HEK293 (cell line): ENCODE data around the gene DVL3.

ENCODE experiments used
- CTCF ChIA-PET: fragments of 350-600 bp; formaldehyde crosslinking; extraction: SDS; loops from one replicate; lab custom pipeline; 2021; ENCODE audit warnings: antibody characterized with exemption; lab: Yijun Ruan, JAX
- POLR2A ChIA-PET: fragments of 300-600 bp; formaldehyde crosslinking; extraction: SDS; loops from one replicate; lab custom pipeline; 2020; ENCODE audit warnings: antibody characterized with exemption, inconsistent platforms; lab: Yijun Ruan, JAX
- H3K27ac ChIP-seq: fragments of 200-500 bp; sonication (Bioruptor generic); 2 replicates; pipeline ENCODE4 v1.5.1; 2014; ENCODE audit warnings: low read depth, low read length, control low read depth, inconsistent platforms; ENCODE audit errors: extremely low read depth
- H3K36me3 ChIP-seq, 2 experiments: fragments of 200-500 bp in 1 of 2; sonication (Bioruptor generic) in 1 of 2; 1 replicate in 1 of 2; 2 replicates in 1 of 2; pipeline ENCODE4 v1.5.1; 2014 to 2017; ENCODE audit warnings: inconsistent platforms in 2 of 2, low read length in 2 of 2; ENCODE audit not compliant: control insufficient read depth in 2 of 2, insufficient read depth in 1 of 2
- H3K4me1 ChIP-seq: fragments of 200-500 bp; sonication (Bioruptor generic); 2 replicates; pipeline ENCODE4 v1.5.1; 2014; ENCODE audit warnings: mild to moderate bottlenecking, low read length, inconsistent platforms; ENCODE audit not compliant: control insufficient read depth, insufficient read depth
- H3K4me3 ChIP-seq: 2 replicates; pipeline ENCODE4 v1.5.1; 2011; ENCODE audit warnings: low read depth, mild to moderate bottlenecking, control low read depth, low read length, moderate library complexity
- H3K9me3 ChIP-seq: fragments of 200-500 bp; sonication (Bioruptor generic); 2 replicates; pipeline ENCODE4 v1.5.1; 2014; ENCODE audit warnings: low read depth, low read length, inconsistent platforms; ENCODE audit not compliant: control insufficient read depth, insufficient read depth
- FEZF1 ChIP-seq: fragments of 450-650 bp; formaldehyde crosslinking; IDR thresholded peaks from 2 replicates; pipeline ENCODE4 v1.5.1; 2016; ENCODE audit warnings: missing biosample characterization, missing genetic modification characterization
- HOXA7 ChIP-seq: sonication (generic); formaldehyde crosslinking; IDR thresholded peaks from 2 replicates; pipeline ENCODE4 v1.8.1; 2022; ENCODE audit warnings: missing genetic modification reagents, borderline replicate concordance
- MEIS1 ChIP-seq: sonication (generic); formaldehyde crosslinking; IDR thresholded peaks from 2 replicates; pipeline ENCODE4 v1.8.1; 2022; ENCODE audit warnings: missing genetic modification reagents, mild to moderate bottlenecking, borderline replicate concordance
- PRDM4 ChIP-seq: fragments of 450-650 bp; formaldehyde crosslinking; IDR thresholded peaks from 2 replicates; pipeline ENCODE4 v1.5.1; 2017; ENCODE audit warnings: missing biosample characterization, missing genetic modification characterization
- SCRT2 ChIP-seq: fragments of 450-650 bp; formaldehyde crosslinking; IDR thresholded peaks from 2 replicates; pipeline ENCODE4 v1.5.1; 2016; ENCODE audit warnings: missing biosample characterization, missing genetic modification characterization
- SP7 ChIP-seq: fragments of 450-650 bp; formaldehyde crosslinking; IDR thresholded peaks from 2 replicates; pipeline ENCODE4 v1.5.1; 2016; ENCODE audit warnings: missing biosample characterization, missing genetic modification characterization
- ZBTB1 ChIP-seq: fragments of 450-650 bp; formaldehyde crosslinking; IDR thresholded peaks from 2 replicates; pipeline ENCODE4 v1.5.1; 2016; ENCODE audit warnings: missing biosample characterization, missing genetic modification characterization
- ZBTB10 ChIP-seq: fragments of 450-650 bp; formaldehyde crosslinking; IDR thresholded peaks from 2 replicates; pipeline ENCODE4 v1.5.1; 2016; ENCODE audit warnings: missing biosample characterization, missing genetic modification characterization
- ZBTB7A ChIP-seq: fragments of 450-650 bp; formaldehyde crosslinking; IDR thresholded peaks from 2 replicates; pipeline ENCODE4 v1.5.1; 2016; ENCODE audit warnings: low read depth, missing biosample characterization, missing genetic modification characterization
- ZFHX2 ChIP-seq: fragments of 450-650 bp; formaldehyde crosslinking; conservative IDR thresholded peaks from 2 replicates; pipeline ENCODE4 v1.5.1; 2016; ENCODE audit warnings: missing biosample characterization, missing genetic modification characterization
- ZNF335 ChIP-seq: fragments of 450-650 bp; formaldehyde crosslinking; conservative IDR thresholded peaks from 2 replicates; pipeline ENCODE4 v1.5.1; 2016; ENCODE audit warnings: missing biosample characterization, missing genetic modification characterization
- ZNF423 ChIP-seq: fragments of 450-650 bp; formaldehyde crosslinking; IDR thresholded peaks from 2 replicates; pipeline ENCODE4 v1.5.1; 2016; ENCODE audit warnings: missing biosample characterization, missing genetic modification characterization
- ZNF48 ChIP-seq: fragments of 450-650 bp; formaldehyde crosslinking; IDR thresholded peaks from 2 replicates; pipeline ENCODE4 v1.5.1; 2016; ENCODE audit warnings: missing biosample characterization, missing genetic modification characterization
- ZNF544 ChIP-seq: fragments of 450-650 bp; formaldehyde crosslinking; IDR thresholded peaks from 2 replicates; pipeline ENCODE4 v1.5.0; 2017; ENCODE audit warnings: missing biosample characterization, missing genetic modification characterization
- ZNF555 ChIP-seq: fragments of 450-650 bp; formaldehyde crosslinking; conservative IDR thresholded peaks from 2 replicates; pipeline ENCODE4 v1.5.1; 2017; ENCODE audit warnings: missing biosample characterization, mild to moderate bottlenecking, missing genetic modification characterization, inconsistent platforms
- ZNF560 ChIP-seq: fragments of 450-650 bp; formaldehyde crosslinking; IDR thresholded peaks from 2 replicates; pipeline ENCODE4 v1.5.1; 2017; ENCODE audit warnings: missing biosample characterization, missing genetic modification characterization, borderline replicate concordance
- ZNF623 ChIP-seq: fragments of 450-650 bp; formaldehyde crosslinking; IDR thresholded peaks from 2 replicates; pipeline ENCODE4 v1.5.1; 2016; ENCODE audit warnings: missing biosample characterization, missing genetic modification characterization
- ZNF654 ChIP-seq: fragments of 450-650 bp; formaldehyde crosslinking; IDR thresholded peaks from 2 replicates; pipeline ENCODE4 v1.5.1; 2016; ENCODE audit warnings: low read depth, missing biosample characterization, missing genetic modification characterization
- ZNF768 ChIP-seq: fragments of 450-650 bp; formaldehyde crosslinking; IDR thresholded peaks from 2 replicates; pipeline ENCODE4 v1.5.1; 2018; ENCODE audit warnings: missing biosample characterization, mild to moderate bottlenecking, missing genetic modification characterization
- ZNF776 ChIP-seq: fragments of 450-650 bp; formaldehyde crosslinking; IDR thresholded peaks from 2 replicates; pipeline ENCODE4 v1.5.0; 2017; ENCODE audit warnings: missing biosample characterization, missing genetic modification characterization, borderline replicate concordance
- ZNF792 ChIP-seq: fragments of 450-650 bp; formaldehyde crosslinking; IDR thresholded peaks from 2 replicates; pipeline ENCODE4 v1.5.1; 2016; ENCODE audit warnings: missing biosample characterization, missing genetic modification characterization
- ZSCAN4 ChIP-seq: fragments of 450-650 bp; formaldehyde crosslinking; IDR thresholded peaks from 2 replicates; pipeline ENCODE4 v1.5.1; 2017; ENCODE audit warnings: missing biosample characterization, missing genetic modification characterization

DVL3 gene

DNA sequence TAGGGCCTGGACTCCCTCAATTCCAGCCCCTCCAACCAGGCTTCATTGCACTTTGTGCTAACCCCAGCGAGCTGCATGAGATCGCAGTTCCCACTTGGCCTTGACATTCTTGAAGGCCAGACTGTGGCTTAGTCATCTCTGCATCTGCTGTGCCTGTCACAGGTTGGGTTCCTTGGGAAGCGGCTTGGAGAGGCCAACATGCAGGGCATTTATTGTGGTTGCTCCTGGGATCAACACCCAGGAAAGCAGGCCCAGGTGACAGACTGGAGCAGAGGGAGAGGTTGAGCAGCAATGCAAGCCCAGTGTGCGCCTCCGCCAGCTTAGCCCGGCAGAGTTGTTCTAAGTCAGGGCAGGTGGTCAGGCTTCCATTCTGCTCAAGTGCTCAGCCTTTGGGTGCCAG, 41.4 kb downstream of the DVL3 start:
- peaks cover 0 to 51% of the 10 kb centered on the region in 2 experiments; a peak in 2 of 3 replicates for H3K36me3 ChIP-seq
- CTCF ChIA-PET, result interaction anchor here (0.9 kb wide), 1 partner anchor 29 kb away, joined by 3 read pairs; no protein-coding TSS in a partner anchor
- H3K4me1 ChIP-seq, result no peaks in the 10 kb centered on the region
- no peak overlapping the region for H3K4me3 ChIP-seq
- no peak overlapping the region for H3K27ac ChIP-seq
- no peak for TF ChIP-seq ZNF768 (tag by site-specific recombination)
- no peak for TF ChIP-seq ZNF544 (tag by site-specific recombination)
- TF ChIP-seq ZNF560 (tag by site-specific recombination), result no peak
- TF ChIP-seq ZFHX2 (tag by site-specific recombination), result no peak
- TF ChIP-seq FEZF1 (tag by site-specific recombination), result no peak
- TF ChIP-seq ZBTB1 (tag by site-specific recombination), result no peak
- TF ChIP-seq PRDM4 (tag by site-specific recombination), result no peak
- TF ChIP-seq ZNF623 (tag by site-specific recombination), result no peak
- TF ChIP-seq HOXA7 (CRISPR knock-in tag), result no peak
- TF ChIP-seq ZSCAN4 (tag by site-specific recombination), result no peak
- no peak for TF ChIP-seq ZBTB10 (tag by site-specific recombination)
- TF ChIP-seq, all 188 proteins: peak for 0
- no peaks in the 10 kb centered on the region for H3K9me3 ChIP-seq
- POLR2A ChIA-PET, result interaction anchor here (1.1 kb wide), 2 partner anchors 11 to 20 kb away, joined by 3 to 4 read pairs; no protein-coding TSS in a partner anchor

DNA sequence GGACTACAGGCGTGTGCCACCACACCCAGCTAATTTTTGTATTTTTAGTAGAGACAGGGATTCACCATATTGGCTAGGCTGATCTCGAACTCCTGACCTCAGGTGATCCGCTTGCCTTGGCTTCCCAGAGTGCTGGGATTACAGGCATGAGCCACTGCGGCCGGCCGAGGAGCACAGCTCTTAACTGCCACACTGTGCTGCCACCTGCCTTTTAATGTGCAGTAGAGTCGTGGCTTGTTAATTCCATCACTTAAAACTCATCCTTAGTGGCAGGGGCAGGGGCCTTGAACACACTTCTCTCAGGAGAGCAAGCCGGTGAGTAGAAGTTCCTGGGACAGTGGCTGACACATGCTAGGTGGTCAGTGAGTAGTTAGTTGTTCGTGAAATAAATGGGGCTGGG, 43.3 kb downstream of the DVL3 start:
- ChIA-PET POLR2A (interaction anchor here (0.5 to 0.7 kb wide), 2 partner anchors 29 to 112 kb away, joined by 3 to 4 read pairs; no protein-coding TSS in a partner anchor), CTCF (no interaction called here)
- no peak overlapping the region for H3K27ac ChIP-seq
- peaks cover 0 to 32% of the 10 kb centered on the region in 2 experiments; a peak in 2 of 3 replicates for H3K36me3 ChIP-seq
- TF ChIP-seq ZNF335 (tag by site-specific recombination), result no peak
- no peak for TF ChIP-seq MEIS1 (CRISPR knock-in tag)
- no peak for TF ChIP-seq ZNF792 (tag by site-specific recombination)
- TF ChIP-seq ZBTB7A (tag by site-specific recombination), result no peak
- TF ChIP-seq ZNF555 (tag by site-specific recombination), result no peak
- TF ChIP-seq ZNF654 (tag by site-specific recombination), result no peak
- TF ChIP-seq ZNF48 (tag by site-specific recombination), result no peak
- TF ChIP-seq ZNF423 (tag by site-specific recombination), result no peak
- no peak for TF ChIP-seq SCRT2
- TF ChIP-seq SP7 (tag by site-specific recombination), result no peak
- no peak for TF ChIP-seq ZNF776
- no peaks in the 10 kb centered on the region for H3K4me1 ChIP-seq
- no peaks in the 10 kb centered on the region for H3K9me3 ChIP-seq
- no peak overlapping the region for H3K4me3 ChIP-seq
